ENCODE measurements around the gene IFRD2.

- TF ChIP-seq CTCF (conservative IDR thresholded peaks at IDR 0.05) (no peak), ZFX (IDR thresholded peaks at IDR 0.05) (no peak)
Measured at GRCh38 chr3:50265571-50265970, 26.7 kb downstream of the IFRD2 start.
